IMR-90 (cell line): ENCODE results near the gene CNTNAP3. TPM values are rescaled to one million over a fixed set of nuclear protein-coding genes. Genes with fewer than 3 reads are reported as not detected.
"Not testable (repeated sequence)": the region's sequence is repeated elsewhere in the genome, so short reads cannot be mapped to it uniquely, and the experiment has no call there.

ENCODE experiments used
- ATAC-seq: fragments of 200-7000 bp; cut with Tn5 transposase; 2 replicates; pipeline ENCODE4 v1.9.1; 2020; ENCODE audit warnings: low read depth, mild to moderate bottlenecking, moderate library complexity
- BruUV-seq: library from RNA; stranded (reverse); fragments of 400-500 nt; replicated peaks from 2 replicates; lab custom pipeline; 2021; lab: Mats Ljungman, UMichigan
- CTCF ChIA-PET: fragments of 300-600 bp; formaldehyde crosslinking; extraction: SDS; loops from one replicate; lab custom pipeline; 2021; ENCODE audit warnings: antibody characterized with exemption; lab: Yijun Ruan, JAX
- POLR2A ChIA-PET: fragments of 300-600 bp; sonication (Branson Sonifier 250); formaldehyde crosslinking; loops from one replicate; lab custom pipeline; 2022; ENCODE audit warnings: antibody characterized with exemption; ENCODE audit not compliant: unreplicated experiment; lab: Charles Lee
- DNase-seq: peaks from one replicate; pipeline ENCODE4 v3.0.0; 2013
- H2AFZ ChIP-seq: replicated peaks from 2 replicates; pipeline ENCODE3; 2013; ENCODE audit warnings: low read length, mild to moderate bottlenecking; ENCODE audit not compliant: poor library complexity
- H2AK5ac ChIP-seq: 2 replicates; pipeline ENCODE4 v1.6.1; 2013; ENCODE audit warnings: low read depth, low read length, inconsistent platforms
- H2AK9ac ChIP-seq: replicated peaks from 2 replicates; pipeline ENCODE3; 2013; ENCODE audit warnings: mild to moderate bottlenecking, low read depth, low read length, moderate library complexity; ENCODE audit not compliant: poor library complexity
- H2BK120ac ChIP-seq: 2 replicates; pipeline ENCODE4 v1.6.1; 2013; ENCODE audit warnings: low read depth, low read length, inconsistent platforms
- H2BK15ac ChIP-seq: 3 replicates; pipeline ENCODE4 v1.6.1; 2013; ENCODE audit warnings: low read depth, low read length, inconsistent platforms
- H2BK20ac ChIP-seq: 2 replicates; pipeline ENCODE4 v1.6.1; 2013; ENCODE audit warnings: low read depth, mild to moderate bottlenecking, inconsistent platforms, low read length, moderate library complexity
- H2BK5ac ChIP-seq: 2 replicates; pipeline ENCODE4 v1.6.1; 2013; ENCODE audit warnings: mild to moderate bottlenecking, low read depth, low read length, inconsistent platforms; ENCODE audit not compliant: poor library complexity, severe bottlenecking
- H3K14ac ChIP-seq: replicated peaks from 2 replicates; pipeline ENCODE4 v1.6.1; 2013; ENCODE audit warnings: low read depth, low read length, inconsistent platforms
- H3K18ac ChIP-seq: 2 replicates; pipeline ENCODE4 v1.6.1; 2013; ENCODE audit warnings: low read depth, low read length, control low read depth
- H3K23ac ChIP-seq: 2 replicates; pipeline ENCODE4 v1.6.1; 2013; ENCODE audit warnings: low read depth, low read length, inconsistent platforms
- H3K27ac ChIP-seq: 2 replicates; pipeline ENCODE4 v1.5.1; 2013; ENCODE audit warnings: mild to moderate bottlenecking, control low read depth, low read length; ENCODE audit not compliant: insufficient read depth
- H3K27me3 ChIP-seq: 2 replicates; pipeline ENCODE4 v1.6.1; 2013; ENCODE audit warnings: low read length; ENCODE audit not compliant: control insufficient read depth, insufficient read depth
- H3K36me3 ChIP-seq: 2 replicates; pipeline ENCODE4 v1.6.1; 2013; ENCODE audit warnings: low read length, mixed read lengths; ENCODE audit not compliant: control insufficient read depth, insufficient read depth
- H3K4ac ChIP-seq: 2 replicates; pipeline ENCODE4 v1.6.1; 2013; ENCODE audit warnings: low read depth, low read length, inconsistent platforms
- H3K4me1 ChIP-seq: 2 replicates; pipeline ENCODE4 v1.6.1; 2013; ENCODE audit warnings: low read length, mixed read lengths; ENCODE audit not compliant: control insufficient read depth, insufficient read depth
- H3K4me2 ChIP-seq: 2 replicates; pipeline ENCODE4 v1.6.1; 2013; ENCODE audit warnings: low read depth, mild to moderate bottlenecking, control low read depth, low read length, moderate library complexity
- H3K4me3 ChIP-seq: 2 replicates; pipeline ENCODE4 v1.5.1; 2013; ENCODE audit warnings: low read depth, mild to moderate bottlenecking, control low read depth, low read length, moderate library complexity; ENCODE audit not compliant: insufficient read depth
- H3K56ac ChIP-seq: 2 replicates; pipeline ENCODE4 v1.6.1; 2013; ENCODE audit warnings: low read length, inconsistent platforms; ENCODE audit not compliant: insufficient read depth; ENCODE audit errors: extremely low read depth
- H3K79me1 ChIP-seq, 2 experiments: 2 replicates each; pipeline ENCODE4 v1.6.1; 2013; ENCODE audit warnings: low read length in 2 of 2, inconsistent platforms in 1 of 2, low read depth in 1 of 2
- H3K9ac ChIP-seq: 2 replicates; pipeline ENCODE4 v1.6.1; 2013; ENCODE audit warnings: low read depth, low read length, control low read depth
- H3K9me1 ChIP-seq: 2 replicates; pipeline ENCODE4 v1.6.1; 2013; ENCODE audit warnings: low read length, inconsistent platforms; ENCODE audit not compliant: insufficient read depth
- H3K9me3 ChIP-seq: 2 replicates; pipeline ENCODE4 v1.6.1; 2013; ENCODE audit warnings: low read length; ENCODE audit not compliant: control insufficient read depth, insufficient read depth
- H4K20me1 ChIP-seq: 2 replicates; pipeline ENCODE4 v1.6.1; 2013; ENCODE audit warnings: low read length, inconsistent platforms; ENCODE audit not compliant: insufficient read depth
- H4K5ac ChIP-seq: 2 replicates; pipeline ENCODE4 v1.6.1; 2013; ENCODE audit warnings: mild to moderate bottlenecking, low read depth, low read length, control low read depth
- H4K8ac ChIP-seq, 2 experiments: 2 replicates each; pipeline ENCODE4 v1.6.1; 2013; ENCODE audit warnings: low read depth in 2 of 2, low read length in 2 of 2, control low read depth in 1 of 2, inconsistent platforms in 1 of 2
- H4K91ac ChIP-seq: 2 replicates; pipeline ENCODE4 v1.6.1; 2013; ENCODE audit warnings: low read depth, low read length, inconsistent platforms; ENCODE audit not compliant: insufficient read depth
- WGBS, 2 experiments: methylation state at CpG; one replicate each; pipeline versions ENCODE4 v1.1.5 to v1.1.7; 2013; ENCODE audit warnings: missing lambda C conversion rate in 2 of 2; ENCODE audit not compliant: insufficient read length in 1 of 2; ENCODE audit errors: extremely low coverage in 2 of 2; 5-methylcytosine and 5-hydroxymethylcytosine counted together
- dilution Hi-C: fragments of 300-500 bp; cut with HindIII; formaldehyde crosslinking; loops from one replicate; pipeline ENCODE4 v1.14.3; 2018; ENCODE audit warnings: low sequenced_read_pairs; ENCODE audit not compliant: unreplicated experiment
- in situ Hi-C: fragments of 300-500 bp; cut with MboI; formaldehyde crosslinking; loops from 3 replicates; pipeline ENCODE4 v1.14.3; 2019; ENCODE audit warnings: low sequenced_read_pairs, inconsistent platforms, mixed read lengths
- intact Hi-C: fragments of 100-400 bp; cut with micrococcal nuclease; formaldehyde crosslinking; loops from 2 replicates; pipeline ENCODE4 v1.10.0; 2022
- polyA plus RNA-seq, 3 experiments: library from polyadenylated mRNA; depleted of rRNA; stranded (reverse); fragments of >200 nt; gene quantifications; 2 replicates each; pipeline ENCODE4 v1.2.3, GENCODE V29; 2012; ENCODE audit warnings: low replicate concordance in 1 of 3
- total RNA-seq: library from RNA; depleted of rRNA; stranded (reverse); fragments of >200 nt; gene quantifications from 2 replicates; pipeline ENCODE4 v1.2.3, GENCODE V29; 2012

CNTNAP3 gene
- total and polyA plus RNA-seq, 2 of the 4 experiments (the other 2 are of a cell fraction), result 0.90 to 1.2 TPM

DNA sequence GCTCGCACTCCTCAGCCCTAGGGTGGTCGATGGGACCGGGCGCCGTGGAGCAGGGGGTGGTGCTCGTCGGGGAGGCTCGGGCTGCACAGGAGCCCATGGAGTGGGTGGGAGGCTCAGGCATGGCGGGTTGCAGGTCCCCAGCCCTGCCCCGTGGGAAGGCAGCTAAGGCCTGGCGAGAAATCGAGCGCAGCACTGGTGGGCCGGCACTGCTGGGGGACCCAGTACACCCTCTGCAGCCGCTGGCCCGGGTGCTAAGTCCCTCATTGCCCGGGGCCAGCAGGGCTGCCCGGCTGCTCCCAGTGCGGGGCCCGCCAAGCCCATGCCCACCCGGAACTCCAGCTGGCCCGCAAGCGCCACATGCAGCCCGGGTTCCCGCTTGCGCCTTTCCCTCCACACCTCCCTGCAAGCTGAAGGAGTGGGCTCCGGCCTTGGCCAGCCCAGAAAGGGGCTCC lies 245.6 kb downstream of the CNTNAP3 start:
- POLR2A ChIA-PET, H3K9me3 ChIP-seq, H3K9ac ChIP-seq, H4K91ac ChIP-seq, H3K79me1 ChIP-seq, H3K14ac ChIP-seq, H3K18ac ChIP-seq, H2BK20ac ChIP-seq, H4K5ac ChIP-seq, H4K20me1 ChIP-seq, H3K4me1 ChIP-seq, H3K36me3 ChIP-seq, BruUV-seq, H3K4ac ChIP-seq, intact Hi-C loops, in situ Hi-C loops, H2BK15ac ChIP-seq, ATAC-seq, H2AFZ ChIP-seq, DNase-seq, H2BK120ac ChIP-seq, CTCF ChIA-PET, H2AK5ac ChIP-seq, H3K4me3 ChIP-seq, H2BK5ac ChIP-seq, H3K23ac ChIP-seq, H3K4me2 ChIP-seq, H3K56ac ChIP-seq, H4K8ac ChIP-seq, dilution Hi-C loops, H3K27me3 ChIP-seq, H2AK9ac ChIP-seq, H3K9me1 ChIP-seq, H3K27ac ChIP-seq: not testable (repeated sequence)
- WGBS, 2 experiments, result 60% methylated on average over 2 of the region's 27 CpGs; no CpG with 5 or more reads in 1 of the 2 experiments

DNA sequence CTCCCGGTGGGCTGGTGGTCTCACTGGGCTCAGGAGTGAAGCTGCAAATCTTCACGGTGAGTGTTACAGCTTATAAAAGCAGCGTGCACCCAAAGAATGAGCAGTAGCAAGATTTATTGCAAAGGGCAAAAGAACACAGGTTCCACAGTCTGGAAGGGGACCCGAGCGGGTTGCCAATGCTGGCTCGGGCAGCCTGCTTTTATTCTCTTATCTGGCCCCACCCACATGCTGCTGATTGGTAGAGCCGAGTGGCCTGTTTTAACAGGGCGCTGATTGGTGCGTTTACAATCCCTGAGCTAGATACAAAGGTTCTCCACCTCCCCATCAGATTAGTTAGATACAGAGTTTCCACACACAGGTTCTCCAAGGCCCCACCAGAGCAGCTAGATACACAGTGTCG lies 246.2 kb downstream of the CNTNAP3 start:
- H3K79me1 ChIP-seq, H2BK15ac ChIP-seq, H3K56ac ChIP-seq, H3K4me3 ChIP-seq, H3K4ac ChIP-seq, H4K5ac ChIP-seq, H3K9me3 ChIP-seq, H2AK9ac ChIP-seq, H2BK20ac ChIP-seq, dilution Hi-C loops, H3K36me3 ChIP-seq, H2AFZ ChIP-seq, BruUV-seq, H3K4me2 ChIP-seq, H4K20me1 ChIP-seq, H3K23ac ChIP-seq, H3K9ac ChIP-seq, H4K8ac ChIP-seq, ATAC-seq, intact Hi-C loops, H2BK5ac ChIP-seq, H4K91ac ChIP-seq, CTCF ChIA-PET, H3K27me3 ChIP-seq, POLR2A ChIA-PET, H3K9me1 ChIP-seq, H3K27ac ChIP-seq, in situ Hi-C loops, H3K14ac ChIP-seq, H3K4me1 ChIP-seq, H2AK5ac ChIP-seq, H2BK120ac ChIP-seq, DNase-seq, H3K18ac ChIP-seq: not testable (repeated sequence)
- WGBS, 2 experiments, result 90% methylated on average over 3 of the region's 10 CpGs; no CpG with 5 or more reads in 1 of the 2 experiments
